ENCODE results near the gene DAD1. TPM values are rescaled to one million over a fixed set of nuclear protein-coding genes. Genes with fewer than 3 reads are reported as not detected.

Gene DAD1
- total RNA-seq, 1 experiment from 2014 or later = 155 TPM

GRCh38 chr14:22530127-22530526 lies 58.9 kb downstream of the DAD1 start:
- H3K27ac ChIP-seq = no peak overlapping the region
- no peaks in the 10 kb centered on the region for H3K4me1 ChIP-seq (replicated peaks; ENCODE audit: insufficient read depth)
- H3K27me3 ChIP-seq (ENCODE audit: insufficient read depth, low read depth) = no peaks in the 10 kb centered on the region
- TF ChIP-seq EZH2 (IDR thresholded peaks at IDR 0.05; ENCODE audit: low read depth) = no peak
- TF ChIP-seq, protein P1, sequence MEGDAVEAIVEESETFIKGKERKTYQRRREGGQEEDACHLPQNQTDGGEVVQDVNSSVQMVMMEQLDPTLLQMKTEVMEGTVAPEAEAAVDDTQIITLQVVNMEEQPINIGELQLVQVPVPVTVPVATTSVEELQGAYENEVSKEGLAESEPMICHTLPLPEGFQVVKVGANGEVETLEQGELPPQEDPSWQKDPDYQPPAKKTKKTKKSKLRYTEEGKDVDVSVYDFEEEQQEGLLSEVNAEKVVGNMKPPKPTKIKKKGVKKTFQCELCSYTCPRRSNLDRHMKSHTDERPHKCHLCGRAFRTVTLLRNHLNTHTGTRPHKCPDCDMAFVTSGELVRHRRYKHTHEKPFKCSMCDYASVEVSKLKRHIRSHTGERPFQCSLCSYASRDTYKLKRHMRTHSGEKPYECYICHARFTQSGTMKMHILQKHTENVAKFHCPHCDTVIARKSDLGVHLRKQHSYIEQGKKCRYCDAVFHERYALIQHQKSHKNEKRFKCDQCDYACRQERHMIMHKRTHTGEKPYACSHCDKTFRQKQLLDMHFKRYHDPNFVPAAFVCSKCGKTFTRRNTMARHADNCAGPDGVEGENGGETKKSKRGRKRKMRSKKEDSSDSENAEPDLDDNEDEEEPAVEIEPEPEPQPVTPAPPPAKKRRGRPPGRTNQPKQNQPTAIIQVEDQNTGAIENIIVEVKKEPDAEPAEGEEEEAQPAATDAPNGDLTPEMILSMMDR (conservative IDR thresholded peaks at IDR 0.05) = no peak
- no peaks in the 10 kb centered on the region for H4K20me1 ChIP-seq (ENCODE audit: insufficient read depth)
- H3K9me2 ChIP-seq (ENCODE audit: insufficient read depth) = no peaks in the 10 kb centered on the region
- no peak overlapping the region for H3K4me2 ChIP-seq
- H3F3A ChIP-seq (ENCODE audit: insufficient read depth, low read depth) = no peaks in the 10 kb centered on the region
- BruUV-seq (replicated peaks) = no TSS peak
- DNase-seq = no peak
- POLR2A ChIA-PET (ENCODE audit: unreplicated experiment) = no interaction called here
- no peaks in the 10 kb centered on the region for H3K9me3 ChIP-seq (ENCODE audit: insufficient read depth, low read depth)
- no peaks in the 10 kb centered on the region for H3K36me3 ChIP-seq (ENCODE audit: low read depth)
- intact Hi-C loops (cut with micrococcal nuclease; ENCODE audit: unreplicated experiment) = no loop called here
- CTCF ChIA-PET = no interaction called here
- no peaks in the 10 kb centered on the region for H3K79me2 ChIP-seq (ENCODE audit: low read depth)
- H2AFZ ChIP-seq = no peak overlapping the region
- H3K4me3 ChIP-seq = no peak overlapping the region

DNA sequence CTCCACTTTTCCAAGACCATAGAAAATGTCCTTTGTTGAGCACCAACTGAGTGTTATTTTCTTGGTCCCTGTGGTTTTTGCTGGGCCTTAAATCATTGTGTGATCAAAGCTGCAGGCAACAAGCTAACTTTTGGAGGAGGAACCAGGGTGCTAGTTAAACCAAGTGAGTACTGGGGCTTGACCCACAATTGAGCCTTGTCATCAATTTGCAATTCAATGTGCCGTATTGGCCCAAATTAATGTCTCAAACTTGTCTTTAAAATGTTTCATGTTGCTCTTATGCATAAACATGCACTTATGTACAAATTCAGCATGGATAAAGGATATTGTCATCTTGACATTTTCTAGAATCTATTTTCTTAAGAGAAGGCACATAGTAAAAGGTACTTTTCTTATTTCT lies 62.3 kb downstream of the DAD1 start:
- no peak for DNase-seq
- no peaks in the 10 kb centered on the region for H3K27me3 ChIP-seq (ENCODE audit: insufficient read depth, low read depth)
- H3K9me3 ChIP-seq (ENCODE audit: insufficient read depth, low read depth) = no peaks in the 10 kb centered on the region
- no TSS peak for BruUV-seq (replicated peaks)
- no peaks in the 10 kb centered on the region for H3F3A ChIP-seq (ENCODE audit: insufficient read depth, low read depth)
- POLR2A ChIA-PET (ENCODE audit: unreplicated experiment) = no interaction called here
- no peaks in the 10 kb centered on the region for H3K36me3 ChIP-seq (ENCODE audit: low read depth)
- CTCF ChIA-PET = no interaction called here
- no peak overlapping the region for H3K27ac ChIP-seq
- no peak overlapping the region for H2AFZ ChIP-seq
- H3K4me3 ChIP-seq = no peak overlapping the region
- no peak overlapping the region for H3K4me2 ChIP-seq
- no peaks in the 10 kb centered on the region for H4K20me1 ChIP-seq (ENCODE audit: insufficient read depth)
- no peaks in the 10 kb centered on the region for H3K9me2 ChIP-seq (ENCODE audit: insufficient read depth)
- TF ChIP-seq, protein P1 (conservative IDR thresholded peaks at IDR 0.05) = no peak
- TF ChIP-seq EZH2 (IDR thresholded peaks at IDR 0.05; ENCODE audit: low read depth) = no peak
- intact Hi-C loops (cut with micrococcal nuclease; ENCODE audit: unreplicated experiment) = no loop called here
- H3K4me1 ChIP-seq (replicated peaks; ENCODE audit: insufficient read depth) = no peaks in the 10 kb centered on the region
- H3K79me2 ChIP-seq (ENCODE audit: low read depth) = no peaks in the 10 kb centered on the region

- no peaks in the 10 kb centered on the region for H3K4me1 ChIP-seq (replicated peaks; ENCODE audit: insufficient read depth)
- H3F3A ChIP-seq (ENCODE audit: insufficient read depth, low read depth) = no peaks in the 10 kb centered on the region
- H3K79me2 ChIP-seq (ENCODE audit: low read depth) = no peaks in the 10 kb centered on the region
- no peak overlapping the region for H3K4me3 ChIP-seq
- TF ChIP-seq, protein P1 (conservative IDR thresholded peaks at IDR 0.05) = no peak
- POLR2A ChIA-PET (ENCODE audit: unreplicated experiment) = no interaction called here
- CTCF ChIA-PET = no interaction called here
- H3K9me3 ChIP-seq (ENCODE audit: insufficient read depth, low read depth) = no peaks in the 10 kb centered on the region
- no peaks in the 10 kb centered on the region for H3K9me2 ChIP-seq (ENCODE audit: insufficient read depth)
- BruUV-seq (replicated peaks) = no TSS peak
- intact Hi-C loops (cut with micrococcal nuclease; ENCODE audit: unreplicated experiment) = no loop called here
- H3K27me3 ChIP-seq (ENCODE audit: insufficient read depth, low read depth) = no peaks in the 10 kb centered on the region
- no peak for DNase-seq
- H3K36me3 ChIP-seq (ENCODE audit: low read depth) = no peaks in the 10 kb centered on the region
- H4K20me1 ChIP-seq (ENCODE audit: insufficient read depth) = no peaks in the 10 kb centered on the region
- H3K4me2 ChIP-seq = no peak overlapping the region
- H2AFZ ChIP-seq = no peak overlapping the region
- H3K27ac ChIP-seq = no peak overlapping the region
These were observed 62.8 kb downstream of the DAD1 start for GRCh38 chr14:22526218-22526617.
